Stimulated activated CD8-positive, alpha-beta memory T cell treated with anti-CD3 and anti-CD28 coated beads, Interleukin-4, amount 100 ng/mL, for 48 hours (primary cell): Measurements from ENCODE around the gene ACAP3.

Experiments used
- DNase-seq: peaks from one replicate; pipeline ENCODE4 v3.0.0-alpha.2; 2020

ACAP3 gene

GRCh38 chr1:1242461-1243265 is 65.1 kb downstream of the ACAP3 start:
- no peak for DNase-seq
